Right ventricle myocardium inferior (tissue), 1 donor: ENCODE measurements around the gene C2CD4D. TPM values are rescaled to one million over a fixed set of nuclear protein-coding genes. Genes with fewer than 3 reads are reported as not detected.
"Not testable (repeated sequence)": the region's sequence is repeated elsewhere in the genome, so short reads cannot be mapped to it uniquely, and the experiment has no call there.

Experiments used
- ATAC-seq: fragments of 200-7000 bp; cut with Tn5 transposase; one replicate; pipeline ENCODE4 v1.9.1; 2020; ENCODE audit warnings: mild to moderate bottlenecking, moderate library complexity
- DNase-seq: peaks from one replicate; pipeline ENCODE4 v3.0.0; 2021; ENCODE audit errors: missing footprints
- intact Hi-C: fragments of 100-400 bp; cut with DNase I; formaldehyde crosslinking; loops from one replicate; pipeline ENCODE4 v1.11.0; 2022
- total RNA-seq: library from RNA; stranded (reverse); fragmentation: NEBNext Ultra II Directional; extraction: Animal tissue kit (Norgen Biotek cat#: 25700); gene quantifications from one replicate; pipeline ENCODE4 v1.2.1, GENCODE V29; 2021
- donor health status: DM: no; HTN: yes; CAD: no; lungs with severe emphysema.

The C2CD4D gene
- total RNA-seq, 1 donor from 2014 or later = not detected

DNA sequence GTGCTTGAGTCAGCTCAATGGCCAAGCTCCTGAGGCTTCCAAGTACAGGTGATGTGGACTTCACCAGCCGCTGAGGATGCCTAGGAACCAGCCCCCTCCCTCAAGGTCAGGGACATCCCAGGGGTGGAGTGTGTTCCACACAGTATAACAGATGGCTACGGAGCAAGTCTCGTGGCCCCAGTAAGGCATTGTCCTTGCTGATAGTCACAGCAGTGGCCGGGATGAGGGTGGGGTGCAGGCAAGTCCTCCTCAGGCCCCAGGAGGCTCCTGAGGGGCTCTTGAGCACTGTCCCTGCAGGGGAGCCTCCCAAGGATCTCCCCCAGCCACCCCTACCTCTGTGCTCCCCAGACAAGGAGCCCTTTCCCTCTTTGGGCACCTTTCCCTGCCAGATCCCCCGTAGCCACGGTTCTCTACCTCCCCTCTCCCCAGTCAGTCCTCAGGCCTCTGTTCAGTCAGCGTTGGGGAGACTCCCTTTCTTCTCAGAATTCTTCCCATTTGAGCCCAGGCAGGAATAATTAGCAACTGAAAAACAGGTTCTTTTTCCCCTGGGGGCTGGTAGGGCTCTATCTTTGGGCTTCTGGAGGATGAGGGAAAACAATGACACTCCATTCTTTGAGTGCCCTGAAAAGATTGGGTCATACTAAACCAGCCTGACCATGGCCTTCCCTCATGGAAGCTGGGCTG, 21.0 kb upstream of the C2CD4D start:
- no peak for ATAC-seq
- intact Hi-C loops = no loop called here
- DNase-seq = no peak

DNA sequence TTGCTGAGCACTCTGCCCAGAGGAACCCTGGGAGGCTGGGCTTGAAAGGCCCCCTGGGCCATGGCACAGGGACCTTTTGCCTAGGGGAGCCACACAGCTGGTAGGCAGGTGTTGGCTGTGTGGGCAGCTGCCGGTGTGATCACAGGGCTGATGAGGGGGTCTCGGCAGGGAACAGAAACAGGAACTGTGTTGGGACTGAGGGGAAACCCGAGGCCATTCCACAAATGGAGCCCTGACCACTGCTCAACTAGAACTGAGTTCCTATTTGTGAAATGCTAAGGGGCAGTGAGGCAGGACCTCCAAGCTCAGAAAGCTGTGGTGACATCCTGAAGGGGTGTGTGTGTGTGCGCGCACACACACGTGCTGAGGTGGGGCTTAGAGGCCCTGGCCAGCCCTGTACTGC, 20.3 kb upstream of the C2CD4D start:
- intact Hi-C loops = no loop called here
- DNase-seq (no peak), ATAC-seq (no peak)

DNA sequence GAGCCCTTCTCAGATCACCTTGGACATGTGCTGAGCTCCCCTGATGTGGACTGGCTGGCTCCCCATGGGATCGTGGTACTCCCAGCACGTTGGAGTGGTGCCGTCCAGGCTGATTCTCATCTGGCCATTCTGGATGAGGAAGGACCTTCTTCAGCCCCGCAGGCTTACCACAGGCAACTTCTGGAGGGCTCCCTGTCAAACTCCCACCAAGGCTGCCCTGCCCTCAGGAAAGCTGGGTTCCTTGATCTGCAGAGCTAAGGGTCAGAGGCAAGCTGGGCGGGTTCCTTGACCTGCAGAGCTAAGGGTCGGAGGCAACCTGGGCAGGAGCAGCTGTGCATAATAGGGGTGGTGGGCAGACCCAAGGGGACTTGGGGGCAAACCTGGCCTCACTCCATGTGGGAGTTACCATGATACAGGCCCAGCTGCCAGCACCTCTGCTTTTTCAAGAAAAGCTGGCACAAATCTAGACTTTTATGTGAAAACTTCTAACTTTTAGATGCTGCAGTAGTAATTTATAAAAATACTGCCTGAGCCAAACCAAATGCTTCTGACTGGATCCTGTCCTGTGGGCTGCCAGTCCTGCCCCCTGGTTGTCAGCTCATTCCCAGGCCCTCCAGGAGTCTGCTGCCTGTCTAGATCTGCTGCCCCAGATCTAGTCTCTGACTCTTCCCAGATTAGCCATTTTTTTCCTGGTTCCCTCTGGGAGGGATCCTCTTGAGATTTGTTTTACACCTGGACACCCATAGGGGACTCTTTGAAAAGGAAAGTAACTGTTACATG, 19.5 kb upstream of the C2CD4D start:
- intact Hi-C loops = no loop called here
- ATAC-seq (no peak), DNase-seq (no peak)

DNA sequence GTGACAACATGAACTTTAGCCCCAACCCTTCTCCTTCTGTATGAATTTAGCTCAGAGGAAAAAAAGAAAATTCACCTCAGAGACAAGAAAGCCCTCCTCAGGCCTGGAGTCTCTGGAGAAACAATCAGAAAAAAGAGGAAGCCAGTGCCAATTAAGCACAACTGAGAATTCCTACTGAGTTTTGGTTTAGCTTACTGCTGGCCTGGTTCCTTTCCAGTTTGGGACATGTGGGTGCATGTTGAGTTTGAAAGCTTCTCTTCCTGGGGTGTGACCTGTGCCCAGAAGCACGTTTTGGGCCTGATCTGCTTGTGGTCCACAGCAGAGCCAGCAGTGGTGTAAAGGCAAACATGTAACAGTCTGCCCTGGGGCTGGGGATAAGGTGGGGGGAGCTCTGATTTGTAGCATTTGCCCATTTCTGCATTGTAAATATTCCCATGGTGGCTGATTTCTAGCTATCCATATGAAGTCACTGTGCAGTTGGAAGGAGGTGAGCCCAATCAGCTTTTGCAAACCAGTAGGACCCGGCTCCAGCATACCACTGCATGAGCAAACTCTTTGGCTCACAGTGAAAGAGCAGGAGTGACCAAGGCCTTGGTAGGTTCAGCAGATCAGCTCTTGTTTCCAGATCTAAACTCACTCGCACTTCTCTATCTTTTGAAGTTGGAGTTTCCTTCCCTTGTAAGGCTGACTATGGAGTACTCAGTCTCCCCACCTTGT, 18.6 kb upstream of the C2CD4D start:
- ATAC-seq (no peak), DNase-seq (no peak)
- intact Hi-C loops = no loop called here

DNA sequence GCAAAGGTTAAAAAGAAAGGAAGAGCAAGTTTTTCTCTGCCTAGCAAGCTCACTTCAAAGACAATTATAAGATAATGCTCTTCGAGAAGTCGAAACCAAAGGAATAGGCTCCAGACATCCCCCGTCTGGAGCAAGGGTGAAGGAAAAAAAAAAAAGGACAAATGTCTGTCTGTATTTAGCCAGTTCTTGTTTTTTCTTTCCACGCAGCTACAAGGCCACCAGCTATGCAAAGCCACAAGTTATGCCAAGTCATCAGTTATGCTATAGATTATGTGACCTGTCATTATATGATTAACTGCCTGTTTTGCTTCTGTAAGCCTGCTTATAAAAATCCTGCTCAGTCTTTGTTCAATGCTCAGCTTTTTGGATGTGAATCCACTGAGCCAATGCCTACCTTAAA, 16.3 kb upstream of the C2CD4D start:
- ATAC-seq = no peak
- intact Hi-C loops = no loop called here
- no peak for DNase-seq

DNA sequence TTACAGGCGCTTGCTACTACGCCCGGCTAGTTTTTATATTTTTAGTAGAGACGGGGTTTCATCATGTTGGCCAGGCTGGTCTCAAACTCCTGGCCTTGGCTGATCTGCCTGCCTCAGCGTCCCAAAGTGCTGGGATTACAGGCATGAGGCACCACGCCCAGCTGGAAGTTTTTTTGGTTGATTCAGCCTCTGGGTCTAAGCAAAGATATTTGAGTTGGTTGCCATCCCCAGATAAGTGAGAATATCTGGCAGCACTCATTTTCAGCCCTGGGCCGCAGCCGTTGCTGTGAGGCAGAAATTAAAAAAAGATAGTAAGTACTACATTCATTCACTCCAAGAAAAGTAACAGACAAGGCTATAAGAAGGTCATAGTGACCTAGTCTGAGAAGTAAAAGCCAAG, 15.9 kb upstream of the C2CD4D start:
- DNase-seq, intact Hi-C loops: not testable (repeated sequence)
- peak; percentile 52 for ATAC-seq

DNA sequence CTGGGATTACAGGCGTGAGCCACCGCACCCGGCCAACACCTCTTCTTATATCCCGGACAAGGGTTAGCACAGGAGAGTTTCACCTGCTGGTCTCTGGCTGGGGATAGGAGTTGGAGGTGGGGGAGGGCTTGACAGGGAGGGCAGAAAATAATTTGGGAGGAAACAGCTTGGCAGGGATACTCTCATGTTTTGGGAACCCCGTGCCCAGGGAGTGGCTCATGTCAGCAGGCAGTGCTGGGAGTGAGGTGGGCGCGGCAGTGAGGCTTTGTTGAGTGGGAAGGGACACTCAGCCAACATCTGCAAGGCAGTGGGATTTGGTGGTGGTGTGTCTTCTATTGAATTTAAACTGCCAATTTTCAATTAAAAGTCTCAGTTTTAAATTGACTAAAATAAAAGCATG, 15.0 kb upstream of the C2CD4D start:
- ATAC-seq = no peak
- no peak for DNase-seq
- intact Hi-C loops = no loop called here

DNA sequence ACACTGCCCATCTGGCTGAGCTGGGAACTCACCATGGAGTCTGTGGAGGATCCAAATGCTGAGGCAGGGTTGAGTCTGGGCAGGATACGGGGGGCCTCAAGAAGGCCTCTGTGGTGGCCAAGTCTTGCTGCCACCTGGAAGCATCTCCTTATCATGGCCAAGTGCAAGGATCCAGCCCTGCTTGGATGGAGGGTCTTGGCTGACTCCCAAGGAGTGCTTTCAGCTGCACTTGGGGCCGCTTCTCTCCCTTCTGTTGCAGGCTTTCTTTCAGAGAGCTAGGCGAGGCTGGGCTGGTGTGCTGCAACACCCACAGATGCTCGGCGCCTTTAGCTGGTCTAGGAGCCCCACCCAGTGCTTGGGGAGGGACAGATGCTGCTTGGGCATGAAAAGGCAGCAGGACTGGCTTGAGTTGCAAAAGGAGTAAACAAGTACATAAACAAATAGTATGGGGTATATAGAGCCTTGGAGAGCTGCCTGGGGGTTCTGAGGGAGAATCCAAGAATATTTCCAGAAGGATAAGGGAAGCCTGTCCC, 13.9 kb upstream of the C2CD4D start, which contains the start of gene THEM5:
Gene THEM5, minus strand, starts transcription at position 302 of the 533 bp plus-strand sequence. Its CDS starts 147 bp downstream, at position 155.
- no peak for DNase-seq

DNA sequence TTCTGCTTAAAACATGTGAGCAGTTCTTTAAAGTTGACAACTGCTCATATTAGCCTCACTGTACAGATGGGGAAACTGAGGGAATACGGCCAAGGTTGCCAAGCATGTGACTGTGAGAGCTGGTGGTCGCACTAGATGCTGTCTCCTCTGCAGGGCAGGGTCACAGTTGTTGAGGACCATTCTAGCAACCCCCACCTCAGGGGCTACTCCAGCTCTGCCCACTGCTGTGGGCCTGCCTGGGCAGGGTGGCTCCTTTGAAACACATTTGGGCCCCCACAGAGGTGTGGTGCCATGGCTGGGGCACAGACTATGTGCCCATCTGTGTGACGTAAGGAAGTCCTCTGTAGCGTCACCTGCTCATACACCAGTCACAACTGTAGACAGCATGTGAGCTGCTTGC, 13.1 kb upstream of the C2CD4D start:
- DNase-seq (no peak), ATAC-seq (no peak)
- intact Hi-C loops = no loop called here

More for the DNA sequence above, 13.9 kb upstream of the C2CD4D start, which contains the start of gene THEM5:
- intact Hi-C loops = no loop called here
- ATAC-seq = no peak

DNA sequence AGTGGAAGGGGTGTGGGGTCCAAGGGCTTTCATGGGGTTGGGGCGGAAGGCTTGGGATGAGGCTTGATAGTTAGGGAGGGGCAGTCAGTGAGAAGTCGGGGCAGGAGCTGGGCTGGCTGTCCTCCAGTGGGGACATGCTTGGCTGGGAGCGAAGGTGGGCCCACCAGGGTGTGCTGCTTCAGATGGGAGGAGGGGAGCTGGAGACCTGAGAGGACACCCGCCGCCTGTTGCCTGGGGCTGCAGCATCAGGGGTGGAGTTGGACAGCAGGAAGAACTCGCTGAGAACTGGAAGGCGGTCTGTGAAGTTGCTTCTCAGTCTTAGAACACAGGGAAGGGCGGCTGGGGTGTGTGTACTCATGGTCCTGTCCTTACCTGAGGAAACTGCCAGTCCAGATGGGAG, 12.3 kb upstream of the C2CD4D start:
- DNase-seq = no peak
- no peak for ATAC-seq
- intact Hi-C loops = no loop called here

DNA sequence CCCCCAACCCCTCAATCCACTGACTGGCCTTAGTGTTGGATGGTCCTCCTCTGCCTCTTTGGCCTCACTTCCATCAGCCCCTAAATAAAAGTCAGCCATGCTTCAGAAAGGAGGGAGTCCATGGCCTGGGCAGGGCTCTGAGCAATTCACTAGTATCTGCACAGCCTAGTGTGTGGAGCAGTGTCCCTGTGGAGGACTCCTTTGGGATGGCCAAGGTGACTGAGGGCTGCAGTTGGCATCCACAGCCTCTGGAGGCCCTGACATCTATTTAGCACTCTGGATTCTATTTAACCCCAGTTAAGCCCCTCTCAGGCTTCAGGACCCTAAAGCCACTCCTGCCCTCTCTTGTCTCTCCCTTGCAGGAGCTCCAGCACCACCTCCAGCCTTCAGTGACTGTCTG, 10.3 kb upstream of the C2CD4D start:
- intact Hi-C loops = no loop called here
- no peak for DNase-seq
- ATAC-seq = no peak

DNA sequence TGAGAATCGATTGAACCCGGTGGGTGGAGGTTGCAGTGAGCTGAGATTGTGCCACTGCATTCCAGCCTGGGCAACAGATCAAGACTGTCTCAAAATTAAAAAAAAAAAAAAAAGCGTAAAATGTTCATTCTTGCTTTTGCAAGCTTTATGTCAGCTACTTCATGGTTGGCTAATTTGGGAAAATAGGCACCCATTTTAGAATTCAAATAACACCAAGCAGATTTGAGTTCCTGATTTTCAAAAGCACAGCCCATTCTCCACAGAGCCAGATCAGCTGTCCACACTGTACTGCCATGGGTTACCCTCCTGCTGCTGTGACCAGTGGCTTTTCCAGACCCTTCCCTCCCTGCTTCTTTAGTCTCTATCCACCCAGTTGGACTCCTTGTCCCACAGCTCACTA, 9.5 kb upstream of the C2CD4D start:
- intact Hi-C loops = no loop called here
- DNase-seq (no peak), ATAC-seq (no peak)

DNA sequence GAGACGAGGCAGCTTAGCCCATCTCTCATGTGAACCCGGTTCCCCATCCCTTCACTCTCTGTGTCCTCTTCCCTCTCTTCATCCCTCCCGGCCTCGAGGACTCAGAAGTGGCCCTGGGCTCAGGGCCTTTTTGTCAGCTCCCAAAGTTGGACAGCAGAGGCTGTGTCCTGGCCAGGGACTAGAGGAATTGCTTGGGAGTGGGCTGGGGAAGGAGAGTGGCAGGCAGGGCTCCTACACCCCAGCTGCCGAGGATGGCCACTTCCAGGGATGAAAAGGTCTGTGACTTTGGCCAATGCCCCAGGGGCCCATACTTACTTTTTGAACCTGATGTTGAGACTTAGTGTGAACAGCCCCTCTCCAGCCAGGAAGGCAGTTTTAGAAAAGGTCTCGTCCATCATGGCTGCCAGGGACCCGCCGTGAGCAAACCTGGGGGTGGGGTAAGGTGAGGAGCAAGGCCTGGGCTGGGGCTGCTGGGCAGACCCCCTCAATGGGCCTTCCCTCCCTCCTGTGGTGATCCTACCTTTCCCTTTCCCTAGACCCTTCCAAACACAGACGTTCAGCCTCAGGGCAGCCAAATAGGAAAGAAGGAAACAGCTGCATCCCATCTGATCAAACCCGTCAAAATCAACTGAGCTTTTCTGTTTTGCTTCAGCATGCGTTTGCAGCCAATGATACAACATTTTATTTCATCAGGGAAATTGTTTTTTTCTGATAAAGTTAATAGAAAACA, 8.4 kb upstream of the C2CD4D start:
- ATAC-seq (peak; percentile 40), DNase-seq (no peak)
- intact Hi-C loops = no loop called here

DNA sequence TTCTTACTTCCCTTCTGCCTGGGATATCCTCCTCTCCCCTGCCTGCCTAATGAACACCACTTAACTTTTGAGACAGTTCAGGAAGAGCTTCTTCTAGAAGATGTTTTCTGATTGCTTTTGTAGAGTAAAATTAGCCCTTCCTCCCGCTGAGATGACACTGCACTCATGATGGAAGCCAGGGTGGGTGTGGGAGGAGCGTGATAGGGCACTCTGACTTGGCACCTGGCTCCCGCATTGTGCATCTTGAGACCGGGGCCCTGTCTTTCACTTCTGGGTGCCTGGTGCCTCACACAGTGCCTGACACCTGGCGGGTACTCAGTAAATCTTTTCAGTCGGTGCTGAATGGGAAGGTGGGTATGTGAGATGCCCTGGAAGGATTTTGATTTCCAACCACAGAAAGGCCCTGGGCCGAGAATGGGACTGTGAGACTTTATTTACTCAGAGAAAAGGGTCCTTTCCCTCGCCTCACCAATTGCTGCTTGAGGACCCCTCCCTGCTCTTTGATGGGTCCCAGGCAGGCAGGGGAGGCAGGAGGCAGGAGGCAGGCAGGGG, 7.1 kb upstream of the C2CD4D start:
- DNase-seq = no peak
- intact Hi-C loops = no loop called here
- ATAC-seq = no peak

DNA sequence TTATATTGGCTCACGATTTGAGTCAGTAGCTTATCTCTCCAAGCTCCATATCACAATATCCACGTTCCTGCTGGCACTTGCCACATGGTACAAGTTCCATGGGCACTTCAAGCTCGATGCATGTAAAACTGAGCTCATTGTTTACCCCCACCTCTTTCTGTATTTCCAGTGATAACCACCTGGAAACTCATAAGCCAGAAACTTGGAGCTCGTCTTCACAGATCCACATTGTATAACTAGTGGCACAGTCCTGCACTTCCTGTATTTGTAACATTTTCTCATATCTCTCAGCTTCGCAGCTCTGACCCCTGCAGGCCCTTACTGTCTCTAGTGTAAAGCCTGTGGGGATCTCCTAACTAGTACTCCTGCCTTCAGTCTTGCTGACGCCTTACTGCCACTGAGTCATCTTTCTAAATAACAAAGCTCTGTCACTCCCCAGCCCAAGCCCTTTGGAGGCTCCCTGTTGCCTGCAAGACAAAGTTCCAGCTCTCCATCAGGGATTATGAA, 6.5 kb upstream of the C2CD4D start:
- ATAC-seq (no peak), DNase-seq (no peak)
- intact Hi-C loops = no loop called here

DNA sequence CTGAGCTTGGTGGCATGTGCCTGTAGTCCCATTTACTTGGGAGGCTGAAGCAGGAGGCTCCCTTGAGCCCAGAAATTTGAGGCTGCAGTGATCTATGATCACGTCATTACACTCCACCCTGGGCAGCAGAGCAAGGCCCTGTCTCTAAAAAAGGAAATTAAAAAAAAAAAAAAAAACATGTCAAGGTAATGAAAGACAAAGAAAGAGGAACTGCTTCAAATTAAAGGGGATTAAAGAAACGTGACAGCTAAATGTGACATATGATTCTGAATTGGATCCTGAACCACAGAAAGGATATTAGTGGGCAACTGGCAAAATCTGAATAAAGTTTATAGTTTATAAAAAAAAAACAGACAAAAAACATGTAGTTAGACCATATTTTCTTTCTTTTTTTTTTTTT, 3.8 kb upstream of the C2CD4D start:
- DNase-seq = no peak
- no peak for ATAC-seq
- intact Hi-C loops = no loop called here

DNA sequence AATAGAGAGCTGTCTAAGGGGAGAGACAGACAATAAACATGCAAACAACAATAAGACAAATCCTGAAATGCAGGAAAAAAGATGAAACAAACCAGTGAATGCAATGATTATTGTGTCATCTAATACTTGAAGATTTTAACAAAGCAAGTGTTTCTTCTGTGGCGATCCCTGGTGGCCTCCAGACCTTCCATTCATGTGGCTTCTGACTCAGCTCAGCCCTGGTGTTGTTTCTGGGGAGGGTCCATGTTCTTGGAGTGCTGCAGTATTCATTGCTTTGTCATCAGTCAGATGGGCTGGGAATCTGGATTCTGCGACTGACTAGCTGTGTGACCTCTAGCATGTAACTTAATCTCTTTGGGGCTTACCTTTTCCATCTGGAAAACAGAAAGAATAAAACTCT, 1.5 kb upstream of the C2CD4D start:
- intact Hi-C loops = no loop called here
- DNase-seq = no peak
- ATAC-seq = no peak

DNA sequence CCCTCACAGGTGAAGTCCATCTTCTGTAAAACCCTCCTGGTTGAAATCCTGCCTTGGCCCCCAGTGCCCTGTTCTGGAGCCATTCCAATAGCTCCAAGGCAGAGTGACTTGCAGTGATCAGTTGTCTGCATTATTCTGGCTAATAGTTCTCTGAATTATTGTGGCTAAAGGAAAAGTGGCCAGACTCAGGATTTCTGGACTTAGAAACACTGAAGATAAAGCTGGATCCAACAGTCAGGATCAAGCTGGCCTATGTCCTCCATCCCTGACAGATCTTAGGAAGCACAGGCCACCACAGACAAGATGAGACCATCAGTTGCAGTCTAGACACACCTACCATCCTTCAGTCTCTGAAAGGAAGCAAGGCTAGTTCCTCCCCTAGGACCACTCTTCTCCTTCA, 801 bp upstream of the C2CD4D start:
- no peak for ATAC-seq
- no peak for DNase-seq
- intact Hi-C loops = no loop called here

DNA sequence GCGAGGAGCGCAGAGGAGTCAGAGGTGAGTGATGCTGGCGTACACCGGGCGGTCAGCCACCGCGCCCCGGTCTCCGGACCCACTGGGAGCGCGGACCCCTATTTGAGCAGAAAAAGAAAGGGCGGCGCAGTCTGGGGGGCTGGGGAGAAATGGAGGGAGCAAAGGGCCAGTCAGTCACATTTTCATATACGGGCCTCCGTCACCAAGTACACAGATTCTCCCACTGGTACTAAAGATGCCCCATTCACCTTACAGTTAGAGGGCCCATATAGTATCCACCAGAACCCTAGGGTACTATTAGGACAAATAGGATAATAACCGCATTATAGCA, 573 bp downstream of the C2CD4D start:
- ATAC-seq (no peak), DNase-seq (no peak)
- intact Hi-C loops = loop anchor here (5.0 to 10.0 kb wide), 2 partner anchors 244 to 302 kb away; no protein-coding TSS in a partner anchor
